Heart left ventricle (tissue), 16 donors: Measurements from ENCODE around the gene SUMO3. TPM values are rescaled to one million over a fixed set of nuclear protein-coding genes. Genes with fewer than 3 reads are reported as not detected.

Experiments
- ATAC-seq, 4 donors: fragments of 200-7000 bp; cut with Tn5 transposase; one replicate each; pipeline ENCODE4 v1.9.1; 2020 to 2022; ENCODE audit warnings: moderate library complexity in 4 of 4, mild to moderate bottlenecking in 3 of 4, moderate number of reproducible peaks in 1 of 4
- DNase-seq, 5 donors: peaks; one replicate each; pipeline ENCODE4 v3.0.0-alpha.2; 2020
- H3K27ac ChIP-seq, 12 donors: fragments of 200-600 bp; sonication (generic) in 4 of 12; one replicate each; pipeline versions ENCODE4 v1.5.0 to v1.8.0; 2016 to 2022; ENCODE audit warnings: mild to moderate bottlenecking in 2 of 12
- H3K27me3 ChIP-seq, 9 donors: fragments of 200-600 bp; sonication (generic) in 2 of 9; one replicate each; pipeline versions ENCODE4 v1.5.1 to v1.8.0; 2016 to 2022; ENCODE audit warnings: mild to moderate bottlenecking in 3 of 9
- H3K36me3 ChIP-seq, 9 donors: fragments of 200-600 bp; sonication (generic) in 2 of 9; one replicate each; pipeline versions ENCODE4 v1.5.0 to v1.8.0; 2018 to 2022; ENCODE audit warnings: mild to moderate bottlenecking in 2 of 9
- H3K4me1 ChIP-seq, 12 donors: fragments of 200-600 bp; sonication (generic) in 4 of 12; one replicate each; pipeline versions ENCODE4 v1.5.0 to v1.8.0; 2016 to 2022; ENCODE audit warnings: mild to moderate bottlenecking in 3 of 12
- H3K4me3 ChIP-seq, 12 donors: fragments of 200-600 bp; sonication (generic) in 4 of 12; one replicate each; pipeline versions ENCODE4 v1.5.0 to v1.8.0; 2017 to 2022; ENCODE audit warnings: mild to moderate bottlenecking in 9 of 12, moderate library complexity in 4 of 12
- H3K9me3 ChIP-seq, 12 donors: fragments of 200-600 bp; sonication (generic) in 4 of 12; one replicate each; pipeline versions ENCODE4 v1.5.0 to v1.8.0; 2016 to 2022; ENCODE audit warnings: mild to moderate bottlenecking in 1 of 12
- CTCF ChIP-seq, 12 donors: fragments of 200-600 bp; sonication (generic) in 4 of 12; IDR thresholded peaks; one replicate each; pipeline versions ENCODE4 v1.5.0 to v1.8.0; 2018 to 2022; ENCODE audit warnings: antibody characterized with exemption in 12 of 12, mild to moderate bottlenecking in 5 of 12
- POLR2A ChIP-seq, 2 donors: fragments of 450-650 bp; IDR thresholded peaks; one replicate each; pipeline ENCODE4 v1.6.1; 2017; ENCODE audit warnings: antibody characterized with exemption in 2 of 2, mild to moderate bottlenecking in 2 of 2, moderate library complexity in 2 of 2
- WGBS, 4 donors: extraction: QIAGEN DNeasy Blood & Tissue Kit in 2 of 4; methylation state at CpG; one replicate each; pipeline versions ENCODE4 v1.1.5 to v1.1.7; 2013 to 2018; 5-methylcytosine and 5-hydroxymethylcytosine counted together
- intact Hi-C, 10 donors: fragments of 100-400 bp; cut with DNase I; formaldehyde crosslinking; loops; one replicate each; pipeline versions ENCODE4 v1.11.1 to v1.14.2; 2022
- polyA plus RNA-seq, 2 donors: library from polyadenylated mRNA; stranded (reverse); fragments of 200-250 nt; gene quantifications; one replicate each; pipeline ENCODE4 v1.2.3, GENCODE V29; 2013
- total RNA-seq, 9 donors: library from RNA; depleted of rRNA in 2 of 9; stranded (reverse); fragments of >200 nt in 2 of 9; fragmentation: NEBNext Ultra II Directional in 3 of 9; extraction: Animal tissue kit (Norgen Biotek cat#: 25700) in 3 of 9; gene quantifications; one replicate each; pipeline versions ENCODE4 v1.1.0 to v1.2.4, GENCODE V29; 2016 to 2023
- donor health status: ischemic (EF 13 %, LVEDD 7.1; RV severe dilation, severe dysfunction).
- donor health status: healthy with polysubstance abuse.
- donor health status: DM: no; HTN: yes; CAD: no.
- donor health status: DM: no; HTN: no; CAD: no.
- donor health status: ischemic (EF 25% LVEDD 6.9; RV normal size, moderate dysfunction).
- donor health status: ischemic (EF 25% LVEDD 5.7; RV mildly dilated, moderate dysfunction).
- donor health status: healthy.
- donor health status: DM: yes; HTN: yes; CAD: no.
- donor health status: ischemic (EF 35%, LVEDD 5.7; RV mildly dilated, moderate dysfunction).
- donor health status: nonischemic (EF 11% LVEDD 7.7; RV severe dilation, severe dysfunction).
- donor health status: DM: yes; HTN: yes; CAD: no.
- donor health status: PGD.
- donor health status: ischemic (EF 29% LVEDD 5.4; RV normal size, mild dysfunction).
- donor health status: nonischemic (EF 23%, LVEDD 6.1; RV moderate dilation, normal function).

Gene SUMO3
- total and polyA plus RNA-seq, 11 donors: 22.0 to 108 (median 78.1) TPM

DNA sequence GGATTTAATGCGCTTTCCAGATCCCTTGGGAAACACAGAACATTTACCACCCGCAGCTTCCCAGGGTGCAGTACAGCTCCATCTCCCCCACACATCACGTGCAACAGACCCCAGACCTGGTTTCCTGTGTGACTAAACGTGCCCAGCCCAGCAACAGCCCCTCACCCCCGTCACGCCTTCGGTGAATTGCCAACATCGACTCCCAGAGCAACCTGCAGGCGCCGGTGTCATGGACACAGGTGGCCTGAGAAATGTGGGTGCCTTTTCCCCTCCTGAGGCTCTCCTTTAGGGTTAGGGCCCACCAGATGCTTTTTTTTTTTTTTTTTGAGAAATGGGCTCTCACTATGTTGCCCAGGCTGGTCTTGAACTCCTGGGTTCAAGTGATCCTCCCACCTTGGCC, 24.2 kb upstream of the SUMO3 start:
- 82 to 87% (median 84%) methylated on average over 10 of the region's 10 CpGs for WGBS, 4 donors
- DNase-seq (no peak), ATAC-seq (no peak)
- no peaks in the 10 kb centered on the region for H3K36me3 ChIP-seq
- intact Hi-C loops: loop anchor here in 1 of 10 donors (2.0 kb wide), 1 partner anchor 23 kb away; the partner anchor contains the start of gene SUMO3
- H3K27me3 ChIP-seq: no peaks in the 10 kb centered on the region
- TF ChIP-seq CTCF (IDR thresholded peaks at IDR 0.05) (no peak), POLR2A (IDR thresholded peaks at IDR 0.05) (no peak)
- H3K9me3 ChIP-seq: no peaks in the 10 kb centered on the region
- no peak overlapping the region for H3K4me3 ChIP-seq
- H3K4me1 ChIP-seq: peaks cover 0 to 21% (median 19%) of the 10 kb centered on the region in 12 donors
- no peak overlapping the region for H3K27ac ChIP-seq

DNA sequence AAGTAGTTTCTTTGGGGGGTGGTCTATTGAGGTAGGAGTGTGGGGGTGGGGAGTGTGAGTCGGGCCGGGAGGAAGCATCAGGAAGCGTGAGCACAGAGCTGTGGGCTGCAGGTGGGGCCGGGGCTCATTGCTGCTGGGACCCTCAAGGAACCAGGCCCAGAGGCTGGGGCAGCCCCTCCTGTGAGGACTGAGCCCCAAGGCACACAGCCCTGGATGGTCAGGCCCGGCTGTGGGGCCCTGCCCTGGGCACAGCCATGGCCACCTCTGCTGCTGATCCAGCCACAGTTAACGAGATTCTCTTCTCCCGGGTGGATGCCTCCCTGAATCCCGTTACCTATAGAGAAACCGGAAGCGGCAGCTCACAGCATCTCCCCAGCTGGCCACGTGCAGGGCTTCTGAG, 22.9 kb upstream of the SUMO3 start:
- intact Hi-C loops: no loop called here
- DNase-seq: no peak
- H3K4me3 ChIP-seq: no peak overlapping the region
- TF ChIP-seq CTCF (IDR thresholded peaks at IDR 0.05) (no peak), POLR2A (IDR thresholded peaks at IDR 0.05) (no peak)
- H3K36me3 ChIP-seq: no peaks in the 10 kb centered on the region
- H3K4me1 ChIP-seq: peaks cover 0 to 15% (median 8%) of the 10 kb centered on the region in 12 donors
- no peak for ATAC-seq
- no peaks in the 10 kb centered on the region for H3K27me3 ChIP-seq
- H3K9me3 ChIP-seq: no peaks in the 10 kb centered on the region
- no peak overlapping the region for H3K27ac ChIP-seq
- 70 to 84% (median 79%) methylated on average over 8 to 11 of the region's 11 CpGs for WGBS, 4 donors

DNA sequence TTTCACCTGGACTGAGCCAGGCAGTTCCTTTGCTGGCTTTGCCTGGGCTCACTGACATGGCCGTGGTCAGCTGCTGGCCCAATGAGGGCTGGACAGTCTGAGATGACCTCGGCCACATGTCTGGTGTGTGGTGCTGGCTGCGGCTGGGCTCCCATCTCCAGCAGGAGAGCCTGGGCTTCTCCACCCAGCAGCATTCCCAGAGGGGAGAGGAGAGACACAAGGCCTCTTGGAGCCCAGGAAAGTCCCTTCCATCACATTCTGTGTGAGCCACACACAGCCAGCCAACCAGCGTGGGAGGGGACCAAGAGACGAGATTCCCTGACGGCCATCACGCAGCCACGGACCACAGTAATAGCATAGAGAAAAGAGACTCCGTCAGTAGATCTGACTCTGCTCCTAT, 21.1 kb upstream of the SUMO3 start:
- Histone ChIP-seq H3K9me3 (no peaks in the 10 kb centered on the region), H3K4me3 (no peak overlapping the region), H3K27me3 (no peaks in the 10 kb centered on the region), H3K36me3 (no peaks in the 10 kb centered on the region), H3K4me1 (peaks cover 0 to 8% (median 4%) of the 10 kb centered on the region in 12 donors), H3K27ac (no peak overlapping the region)
- no peak for TF ChIP-seq CTCF (IDR thresholded peaks at IDR 0.05)
- TF ChIP-seq POLR2A (IDR thresholded peaks at IDR 0.05): no peak
- no peak for DNase-seq
- intact Hi-C loops: no loop called here
- no peak for ATAC-seq
- WGBS, 4 donors: 82 to 90% (median 88%) methylated on average over 9 of the region's 9 CpGs

DNA sequence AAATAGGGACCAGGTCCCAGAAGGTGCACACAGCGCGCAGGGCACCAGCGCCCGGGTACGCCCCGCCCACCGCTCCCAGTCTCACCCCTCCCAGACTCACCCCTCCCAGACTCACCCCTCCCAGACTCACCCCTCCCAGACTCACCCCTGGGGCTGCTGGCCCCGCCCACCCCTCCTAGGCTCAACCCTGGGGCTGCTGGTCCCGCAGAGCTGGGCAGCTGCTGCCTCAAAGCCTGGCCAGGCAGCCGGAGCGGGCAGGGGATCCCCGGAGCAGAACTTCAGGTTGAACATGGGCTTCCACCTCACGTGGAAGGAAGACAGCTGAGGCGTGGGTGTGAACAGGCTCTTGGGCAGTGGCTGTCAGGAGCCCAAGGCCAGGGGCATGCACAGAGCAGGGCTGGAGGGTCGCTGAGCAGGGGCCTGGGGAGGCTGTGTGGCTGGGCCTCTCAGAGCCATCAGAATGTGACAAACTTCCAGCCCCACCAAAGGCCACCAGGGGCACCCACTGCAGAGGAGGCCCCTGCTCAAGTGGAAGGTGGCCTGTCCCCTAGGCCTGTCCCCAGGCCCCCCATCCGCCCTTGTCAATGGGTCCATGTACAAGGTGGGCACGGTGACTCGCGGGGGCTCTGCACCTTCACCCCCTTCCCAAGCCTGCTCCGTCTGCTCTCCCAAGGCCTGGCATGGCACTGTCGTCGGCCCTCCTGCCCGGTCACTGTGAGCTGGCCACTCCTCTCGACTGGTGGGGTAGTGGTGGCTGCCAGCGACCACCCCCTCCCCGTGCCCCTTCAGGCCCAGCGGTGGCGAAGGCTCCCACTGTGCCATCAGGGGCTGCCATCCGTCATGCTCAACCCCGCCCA, 20.4 kb upstream of the SUMO3 start:
- Histone ChIP-seq H3K27ac (no peak overlapping the region), H3K27me3 (no peaks in the 10 kb centered on the region), H3K4me3 (no peak overlapping the region), H3K4me1 (peaks cover 0 to 8% (median 4%) of the 10 kb centered on the region in 12 donors), H3K9me3 (no peaks in the 10 kb centered on the region), H3K36me3 (no peaks in the 10 kb centered on the region)
- 82 to 94% (median 88%) methylated on average over 21 to 30 of the region's 30 CpGs for WGBS, 4 donors
- intact Hi-C loops: no loop called here
- DNase-seq (no peak), ATAC-seq (no peak)
- TF ChIP-seq CTCF (IDR thresholded peaks at IDR 0.05): no peak
- no peak for TF ChIP-seq POLR2A (IDR thresholded peaks at IDR 0.05)
